ENCODE measurements around the gene RSPO1.
A peak's percentile ranks its signal among the peaks of the same experiment; 100 is the strongest.

RSPO1 gene

DNA sequence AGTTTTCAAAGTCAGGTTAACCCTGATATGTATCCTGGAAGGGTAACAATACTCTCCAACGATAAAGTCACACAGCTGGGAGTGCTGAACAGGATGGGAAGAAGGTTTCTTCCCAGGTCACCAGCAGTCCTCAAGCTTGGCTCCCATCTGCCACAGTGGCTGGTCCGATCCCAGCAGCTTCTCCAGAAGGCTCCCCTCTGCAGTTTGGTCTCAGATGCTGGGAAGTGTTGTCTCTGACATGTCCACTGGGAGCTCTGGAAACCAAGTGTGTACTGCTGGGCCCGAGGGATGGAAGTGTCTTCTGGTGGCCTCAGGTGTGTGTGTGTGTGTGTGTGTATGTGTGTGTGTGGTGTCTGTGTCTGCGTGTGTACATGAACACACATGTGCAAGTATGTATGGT lies 22.5 kb downstream of the RSPO1 start:
- TF ChIP-seq ZBTB7A (IDR thresholded peaks at IDR 0.05; ENCODE audit: low read depth) (no peak), YY1 (IDR thresholded peaks at IDR 0.05; ENCODE audit: low read depth) (no peak), MAX (IDR thresholded peaks at IDR 0.05) (no peak), TAF1 (IDR thresholded peaks at IDR 0.05; ENCODE audit: low read depth) (no peak), NFIC (IDR thresholded peaks at IDR 0.05) (no peak), EGR1 (IDR thresholded peaks at IDR 0.05) (no peak), CREB1 (IDR thresholded peaks at IDR 0.05; ENCODE audit: low read depth) (no peak), USF1 (IDR thresholded peaks at IDR 0.05) (no peak), TCF12 (IDR thresholded peaks at IDR 0.05; ENCODE audit: low read depth) (no peak), FOXM1 (IDR thresholded peaks at IDR 0.05; ENCODE audit: borderline replicate concordance, low read depth) (no peak), RAD21 (IDR thresholded peaks at IDR 0.05; ENCODE audit: low read depth) (no peak), REST (IDR thresholded peaks at IDR 0.05; ENCODE audit: low read depth) (no peak), CEBPB (IDR thresholded peaks at IDR 0.05) (no peak), TEAD4 (IDR thresholded peaks at IDR 0.05) (no peak), EP300 (IDR thresholded peaks at IDR 0.05; ENCODE audit: borderline replicate concordance) (no peak)

- no peak for TF ChIP-seq CEBPB (IDR thresholded peaks at IDR 0.05)
- TF ChIP-seq REST (IDR thresholded peaks at IDR 0.05; ENCODE audit: low read depth) = no peak
- TF ChIP-seq TCF12 (IDR thresholded peaks at IDR 0.05; ENCODE audit: low read depth) = no peak
- TF ChIP-seq RAD21 (IDR thresholded peaks at IDR 0.05; ENCODE audit: low read depth) = no peak
- TF ChIP-seq TEAD4 (IDR thresholded peaks at IDR 0.05) = no peak
- TF ChIP-seq FOXM1 (IDR thresholded peaks at IDR 0.05; ENCODE audit: borderline replicate concordance, low read depth) = no peak
- TF ChIP-seq EP300 (IDR thresholded peaks at IDR 0.05; ENCODE audit: borderline replicate concordance) = no peak
- no peak for TF ChIP-seq USF1 (IDR thresholded peaks at IDR 0.05)
- no peak for TF ChIP-seq CREB1 (IDR thresholded peaks at IDR 0.05; ENCODE audit: low read depth)
- TF ChIP-seq EGR1 (IDR thresholded peaks at IDR 0.05) = no peak
- TF ChIP-seq YY1 (IDR thresholded peaks at IDR 0.05; ENCODE audit: low read depth) = no peak
- no peak for TF ChIP-seq ZBTB7A (IDR thresholded peaks at IDR 0.05; ENCODE audit: low read depth)
- TF ChIP-seq MAX (IDR thresholded peaks at IDR 0.05) = no peak
- TF ChIP-seq NFIC (IDR thresholded peaks at IDR 0.05) = no peak
- no peak for TF ChIP-seq TAF1 (IDR thresholded peaks at IDR 0.05; ENCODE audit: low read depth)
These were observed 24.7 kb downstream of the RSPO1 start for GRCh38 chr1:37609994-37610393.

GRCh38 chr1:37609002-37609401 lies 25.7 kb downstream of the RSPO1 start:
- no peak for TF ChIP-seq CREB1 (IDR thresholded peaks at IDR 0.05; ENCODE audit: low read depth)
- no peak for TF ChIP-seq TEAD4 (IDR thresholded peaks at IDR 0.05)
- TF ChIP-seq ZBTB7A (IDR thresholded peaks at IDR 0.05; ENCODE audit: low read depth) = no peak
- TF ChIP-seq CEBPB (IDR thresholded peaks at IDR 0.05) = no peak
- no peak for TF ChIP-seq RAD21 (IDR thresholded peaks at IDR 0.05; ENCODE audit: low read depth)
- no peak for TF ChIP-seq NFIC (IDR thresholded peaks at IDR 0.05)
- no peak for TF ChIP-seq EP300 (IDR thresholded peaks at IDR 0.05; ENCODE audit: borderline replicate concordance)
- TF ChIP-seq EGR1 (IDR thresholded peaks at IDR 0.05) = no peak
- TF ChIP-seq TAF1 (IDR thresholded peaks at IDR 0.05; ENCODE audit: low read depth) = no peak
- TF ChIP-seq TCF12 (IDR thresholded peaks at IDR 0.05; ENCODE audit: low read depth) = no peak

GRCh38 chr1:37606481-37607263 lies 28.0 kb downstream of the RSPO1 start:
- no peak for TF ChIP-seq MAX (IDR thresholded peaks at IDR 0.05)
- 0 out of 2 replicates have a peak, but pooled peaks have one; percentile 16 for TF ChIP-seq CEBPB (IDR thresholded peaks at IDR 0.05)
- no peak for TF ChIP-seq ZBTB7A (IDR thresholded peaks at IDR 0.05; ENCODE audit: low read depth)
- TF ChIP-seq EGR1 (IDR thresholded peaks at IDR 0.05) = no peak

GRCh38 chr1:37605806-37606474 lies 28.8 kb downstream of the RSPO1 start:
- no peak for TF ChIP-seq EP300 (IDR thresholded peaks at IDR 0.05; ENCODE audit: borderline replicate concordance)
- TF ChIP-seq REST (IDR thresholded peaks at IDR 0.05; ENCODE audit: low read depth) = no peak
- no peak for TF ChIP-seq NFIC (IDR thresholded peaks at IDR 0.05)

Measured in Ishikawa (cell line).